Measurements from ENCODE around the gene LRRC1. TPM values are rescaled to one million over a fixed set of nuclear protein-coding genes. Genes with fewer than 3 reads are reported as not detected.

LRRC1 gene
- total and polyA plus RNA-seq, 8 donors, result 2.9 to 50.4 (median 12.2) TPM

DNA sequence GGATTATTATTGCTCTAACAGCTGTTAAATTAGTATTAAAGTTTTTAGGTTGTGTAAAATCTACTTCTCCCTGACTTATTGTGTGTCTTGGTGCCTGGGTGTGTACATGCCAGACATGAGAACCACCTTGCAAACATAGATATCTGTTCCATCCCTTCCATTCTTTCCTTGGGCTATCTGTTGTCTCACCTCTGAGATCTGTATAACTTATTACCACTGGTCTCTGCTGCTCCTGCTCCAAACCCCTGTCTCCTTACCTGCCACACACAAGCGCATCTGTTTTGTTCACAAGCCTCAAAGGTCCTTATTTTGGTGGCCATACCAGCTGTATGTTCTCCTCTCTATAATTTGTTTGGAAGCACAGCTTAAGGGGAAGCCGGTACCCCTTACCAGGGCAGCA lies 2.5 kb downstream of the LRRC1 start:
- peak overlapping the region in 3 of 4 donors; percentile 85 to 94 (median 91) for H3K4me3 ChIP-seq
- H3K27me3 ChIP-seq, result no peaks in the 10 kb centered on the region
- H3K36me3 ChIP-seq, result no peaks in the 10 kb centered on the region
- TF ChIP-seq POLR2A (IDR thresholded peaks at IDR 0.05), result no peak
- TF ChIP-seq POLR2AphosphoS5 (IDR thresholded peaks at IDR 0.05), result no peak
- TF ChIP-seq EP300 (IDR thresholded peaks at IDR 0.05), result no peak
- TF ChIP-seq CTCF (IDR thresholded peaks at IDR 0.05), result no peak
- no peaks in the 10 kb centered on the region for H3K9me3 ChIP-seq
- peak overlapping the region in 4 of 5 donors; percentile 86 to 91 (median 89) for H3K27ac ChIP-seq
- intact Hi-C loops (cut with DNase I; ENCODE audit: low total_unique reads), result loop anchor here (10.0 kb wide), 1 partner anchor 157 kb away; no protein-coding TSS in a partner anchor
- no peak for DNase-seq
- peaks cover 14 to 58% (median 44%) of the 10 kb centered on the region in 4 donors for H3K4me1 ChIP-seq
- 88 to 97% (median 92%) methylated on average over 2 of the region's 2 CpGs for WGBS, 5 donors

DNA sequence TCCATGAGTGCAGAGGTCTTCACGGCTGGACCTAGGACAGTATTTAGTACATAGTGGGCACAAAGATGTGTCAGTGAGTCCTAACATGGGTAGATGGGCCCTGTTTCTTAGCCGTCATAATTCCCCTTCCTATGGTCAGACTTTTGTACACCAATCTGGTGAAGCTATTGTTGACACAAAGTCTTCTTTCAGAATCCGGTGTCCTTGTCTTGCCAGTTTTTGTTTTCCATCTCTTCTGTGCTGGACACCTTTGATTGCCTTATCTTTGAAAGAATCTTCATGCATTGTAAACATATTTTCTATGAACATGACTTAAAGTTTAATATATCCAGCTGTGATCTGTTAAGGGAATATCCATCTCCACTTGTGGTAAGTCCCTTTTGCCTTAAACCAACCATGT lies 4.5 kb downstream of the LRRC1 start:
- Histone ChIP-seq H3K4me3 (no peak overlapping the region), H3K4me1 (peaks cover 14 to 63% (median 39%) of the 10 kb centered on the region in 4 donors), H3K9me3 (no peaks in the 10 kb centered on the region), H3K27ac (no peak overlapping the region), H3K36me3 (no peaks in the 10 kb centered on the region), H3K27me3 (no peaks in the 10 kb centered on the region)
- intact Hi-C loops (cut with DNase I; ENCODE audit: low total_unique reads), result loop anchor here (10.0 kb wide), 1 partner anchor 155 kb away; no protein-coding TSS in a partner anchor
- TF ChIP-seq EP300 (IDR thresholded peaks at IDR 0.05) (no peak), CTCF (IDR thresholded peaks at IDR 0.05) (no peak), POLR2AphosphoS5 (IDR thresholded peaks at IDR 0.05) (no peak), POLR2A (IDR thresholded peaks at IDR 0.05) (no peak)
- no peak for DNase-seq
- 92 to 98% (median 96%) methylated on average over 3 of the region's 3 CpGs for WGBS, 5 donors

GRCh38 chr6:53801022-53801421 lies 6.2 kb downstream of the LRRC1 start:
- no peaks in the 10 kb centered on the region for H3K27me3 ChIP-seq
- H3K4me3 ChIP-seq, result no peak overlapping the region
- H3K9me3 ChIP-seq, result no peaks in the 10 kb centered on the region
- no peaks in the 10 kb centered on the region for H3K36me3 ChIP-seq
- H3K27ac ChIP-seq, result no peak overlapping the region
- H3K4me1 ChIP-seq, result peaks cover 14 to 73% (median 44%) of the 10 kb centered on the region in 4 donors
- WGBS, 5 donors, result 98 to 100% (median 100%) methylated on average over 1 of the region's 1 CpG
- no peak for DNase-seq
- intact Hi-C loops (cut with DNase I; ENCODE audit: low total_unique reads), result loop anchor here (10.0 kb wide), 1 partner anchor 296 kb away; no protein-coding TSS in a partner anchor
- no peak for TF ChIP-seq EP300 (IDR thresholded peaks at IDR 0.05)
- TF ChIP-seq POLR2A (IDR thresholded peaks at IDR 0.05), result no peak
- no peak for TF ChIP-seq CTCF (IDR thresholded peaks at IDR 0.05)
- no peak for TF ChIP-seq POLR2AphosphoS5 (IDR thresholded peaks at IDR 0.05)

DNA sequence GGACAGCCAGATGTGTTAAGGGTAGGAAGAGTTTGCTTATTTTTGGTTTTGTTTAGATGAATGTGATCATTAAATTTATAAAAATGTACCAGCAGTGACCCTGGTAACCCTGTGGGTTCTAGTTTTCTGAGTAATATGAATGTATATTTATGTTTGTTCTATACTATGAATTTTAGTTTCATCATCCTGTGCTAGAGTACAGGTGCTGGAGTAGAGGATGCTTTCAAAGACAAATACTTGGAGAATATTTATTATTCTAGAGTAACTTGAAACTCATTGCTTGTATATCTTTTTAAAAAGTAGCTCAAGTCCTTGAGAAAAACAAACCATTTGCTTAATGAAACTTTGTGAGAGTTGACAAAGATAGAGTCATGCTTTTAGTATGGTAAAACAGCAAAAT lies 7.8 kb downstream of the LRRC1 start:
- Histone ChIP-seq H3K27me3 (no peaks in the 10 kb centered on the region), H3K4me3 (no peak overlapping the region), H3K9me3 (no peaks in the 10 kb centered on the region), H3K27ac (peak overlapping the region in 1 of 5 donors; percentile 40), H3K36me3 (no peaks in the 10 kb centered on the region), H3K4me1 (peaks cover 1 to 63% (median 35%) of the 10 kb centered on the region in 4 donors)
- no peak for DNase-seq
- intact Hi-C loops (cut with DNase I; ENCODE audit: low total_unique reads), result loop anchor here (10.0 kb wide), 1 partner anchor 298 kb away; no protein-coding TSS in a partner anchor
- TF ChIP-seq POLR2AphosphoS5 (IDR thresholded peaks at IDR 0.05), result no peak
- no peak for TF ChIP-seq POLR2A (IDR thresholded peaks at IDR 0.05)
- TF ChIP-seq CTCF (IDR thresholded peaks at IDR 0.05), result no peak
- no peak for TF ChIP-seq EP300 (IDR thresholded peaks at IDR 0.05)
